IMR-90 (cell line): ENCODE results near the gene ADRA2B. TPM values are rescaled to one million over a fixed set of nuclear protein-coding genes. Genes with fewer than 3 reads are reported as not detected.

Experiments used
- ATAC-seq: fragments of 200-7000 bp; cut with Tn5 transposase; 2 replicates; pipeline ENCODE4 v1.9.1; 2020; ENCODE audit warnings: low read depth, mild to moderate bottlenecking, moderate library complexity
- BruUV-seq: library from RNA; stranded (reverse); fragments of 400-500 nt; replicated peaks from 2 replicates; lab custom pipeline; 2021; lab: Mats Ljungman, UMichigan
- CTCF ChIA-PET: fragments of 300-600 bp; formaldehyde crosslinking; extraction: SDS; loops from one replicate; lab custom pipeline; 2021; ENCODE audit warnings: antibody characterized with exemption; lab: Yijun Ruan, JAX
- POLR2A ChIA-PET: fragments of 300-600 bp; sonication (Branson Sonifier 250); formaldehyde crosslinking; loops from one replicate; lab custom pipeline; 2022; ENCODE audit warnings: antibody characterized with exemption; ENCODE audit not compliant: unreplicated experiment; lab: Charles Lee
- DNase-seq: peaks from one replicate; pipeline ENCODE4 v3.0.0; 2013
- H2AFZ ChIP-seq: replicated peaks from 2 replicates; pipeline ENCODE3; 2013; ENCODE audit warnings: low read length, mild to moderate bottlenecking; ENCODE audit not compliant: poor library complexity
- H2AK5ac ChIP-seq: 2 replicates; pipeline ENCODE4 v1.6.1; 2013; ENCODE audit warnings: low read depth, low read length, inconsistent platforms
- H2AK9ac ChIP-seq: replicated peaks from 2 replicates; pipeline ENCODE3; 2013; ENCODE audit warnings: mild to moderate bottlenecking, low read depth, low read length, moderate library complexity; ENCODE audit not compliant: poor library complexity
- H2BK120ac ChIP-seq: 2 replicates; pipeline ENCODE4 v1.6.1; 2013; ENCODE audit warnings: low read depth, low read length, inconsistent platforms
- H2BK15ac ChIP-seq: 3 replicates; pipeline ENCODE4 v1.6.1; 2013; ENCODE audit warnings: low read depth, low read length, inconsistent platforms
- H2BK20ac ChIP-seq: 2 replicates; pipeline ENCODE4 v1.6.1; 2013; ENCODE audit warnings: low read depth, mild to moderate bottlenecking, inconsistent platforms, low read length, moderate library complexity
- H2BK5ac ChIP-seq: 2 replicates; pipeline ENCODE4 v1.6.1; 2013; ENCODE audit warnings: mild to moderate bottlenecking, low read depth, low read length, inconsistent platforms; ENCODE audit not compliant: poor library complexity, severe bottlenecking
- H3K14ac ChIP-seq: replicated peaks from 2 replicates; pipeline ENCODE4 v1.6.1; 2013; ENCODE audit warnings: low read depth, low read length, inconsistent platforms
- H3K18ac ChIP-seq: 2 replicates; pipeline ENCODE4 v1.6.1; 2013; ENCODE audit warnings: low read depth, low read length, control low read depth
- H3K23ac ChIP-seq: 2 replicates; pipeline ENCODE4 v1.6.1; 2013; ENCODE audit warnings: low read depth, low read length, inconsistent platforms
- H3K27ac ChIP-seq: 2 replicates; pipeline ENCODE4 v1.5.1; 2013; ENCODE audit warnings: mild to moderate bottlenecking, control low read depth, low read length; ENCODE audit not compliant: insufficient read depth
- H3K27me3 ChIP-seq: 2 replicates; pipeline ENCODE4 v1.6.1; 2013; ENCODE audit warnings: low read length; ENCODE audit not compliant: control insufficient read depth, insufficient read depth
- H3K36me3 ChIP-seq: 2 replicates; pipeline ENCODE4 v1.6.1; 2013; ENCODE audit warnings: low read length, mixed read lengths; ENCODE audit not compliant: control insufficient read depth, insufficient read depth
- H3K4ac ChIP-seq: 2 replicates; pipeline ENCODE4 v1.6.1; 2013; ENCODE audit warnings: low read depth, low read length, inconsistent platforms
- H3K4me1 ChIP-seq: 2 replicates; pipeline ENCODE4 v1.6.1; 2013; ENCODE audit warnings: low read length, mixed read lengths; ENCODE audit not compliant: control insufficient read depth, insufficient read depth
- H3K4me2 ChIP-seq: 2 replicates; pipeline ENCODE4 v1.6.1; 2013; ENCODE audit warnings: low read depth, mild to moderate bottlenecking, control low read depth, low read length, moderate library complexity
- H3K4me3 ChIP-seq: 2 replicates; pipeline ENCODE4 v1.5.1; 2013; ENCODE audit warnings: low read depth, mild to moderate bottlenecking, control low read depth, low read length, moderate library complexity; ENCODE audit not compliant: insufficient read depth
- H3K56ac ChIP-seq: 2 replicates; pipeline ENCODE4 v1.6.1; 2013; ENCODE audit warnings: low read length, inconsistent platforms; ENCODE audit not compliant: insufficient read depth; ENCODE audit errors: extremely low read depth
- H3K79me1 ChIP-seq, 2 experiments: 2 replicates each; pipeline ENCODE4 v1.6.1; 2013; ENCODE audit warnings: low read length in 2 of 2, inconsistent platforms in 1 of 2, low read depth in 1 of 2
- H3K9ac ChIP-seq: 2 replicates; pipeline ENCODE4 v1.6.1; 2013; ENCODE audit warnings: low read depth, low read length, control low read depth
- H3K9me1 ChIP-seq: 2 replicates; pipeline ENCODE4 v1.6.1; 2013; ENCODE audit warnings: low read length, inconsistent platforms; ENCODE audit not compliant: insufficient read depth
- H3K9me3 ChIP-seq: 2 replicates; pipeline ENCODE4 v1.6.1; 2013; ENCODE audit warnings: low read length; ENCODE audit not compliant: control insufficient read depth, insufficient read depth
- H4K20me1 ChIP-seq: 2 replicates; pipeline ENCODE4 v1.6.1; 2013; ENCODE audit warnings: low read length, inconsistent platforms; ENCODE audit not compliant: insufficient read depth
- H4K5ac ChIP-seq: 2 replicates; pipeline ENCODE4 v1.6.1; 2013; ENCODE audit warnings: mild to moderate bottlenecking, low read depth, low read length, control low read depth
- H4K8ac ChIP-seq, 2 experiments: 2 replicates each; pipeline ENCODE4 v1.6.1; 2013; ENCODE audit warnings: low read depth in 2 of 2, low read length in 2 of 2, control low read depth in 1 of 2, inconsistent platforms in 1 of 2
- H4K91ac ChIP-seq: 2 replicates; pipeline ENCODE4 v1.6.1; 2013; ENCODE audit warnings: low read depth, low read length, inconsistent platforms; ENCODE audit not compliant: insufficient read depth
- BHLHE40 ChIP-seq: fragments of 150-350 bp; IDR thresholded peaks from 2 replicates; pipeline ENCODE4 v1.6.1; 2016; ENCODE audit warnings: mild to moderate bottlenecking, low read depth, low read length
- CTCF ChIP-seq: conservative IDR thresholded peaks from 2 replicates; pipeline ENCODE4 v1.5.1; 2012; ENCODE audit warnings: mild to moderate bottlenecking, low read depth, low read length, improper control_type of control experiment
- ELK1 ChIP-seq: fragments of 150-350 bp; IDR thresholded peaks from 2 replicates; pipeline ENCODE4 v1.6.1; 2016; ENCODE audit warnings: low read depth, mild to moderate bottlenecking, low read length, moderate library complexity, borderline replicate concordance
- MAFK ChIP-seq: IDR thresholded peaks from 2 replicates; pipeline ENCODE4 v1.6.1; 2012; ENCODE audit warnings: low read depth, low read length, improper control_type of control experiment
- MAZ ChIP-seq: IDR thresholded peaks from 2 replicates; pipeline ENCODE4 v1.6.1; 2012; ENCODE audit warnings: low read depth, mild to moderate bottlenecking, low read length, improper control_type of control experiment, moderate library complexity, borderline replicate concordance
- MXI1 ChIP-seq: IDR thresholded peaks from 2 replicates; pipeline ENCODE4 v1.6.1; 2012; ENCODE audit warnings: low read depth, mild to moderate bottlenecking, low read length, moderate library complexity, borderline replicate concordance
- NFE2L2 ChIP-seq: fragments of 150-350 bp; IDR thresholded peaks from 2 replicates; pipeline ENCODE4 v1.6.1; 2016; ENCODE audit warnings: low read depth, mild to moderate bottlenecking, low read length
- POLR2A ChIP-seq: IDR thresholded peaks from 2 replicates; pipeline ENCODE4 v1.6.1; 2012; ENCODE audit warnings: mild to moderate bottlenecking, low read depth, low read length
- RAD21 ChIP-seq: IDR thresholded peaks from 2 replicates; pipeline ENCODE4 v1.6.1; 2012; ENCODE audit warnings: low read length, improper control_type of control experiment
- RCOR1 ChIP-seq: IDR thresholded peaks from 2 replicates; pipeline ENCODE4 v1.6.1; 2012; ENCODE audit warnings: mild to moderate bottlenecking, low read length, improper control_type of control experiment; ENCODE audit not compliant: insufficient replicate concordance
- RFX5 ChIP-seq: IDR thresholded peaks from 2 replicates; pipeline ENCODE4 v1.8.0; 2012; ENCODE audit warnings: low read depth, mild to moderate bottlenecking, low read length, moderate library complexity
- SMC3 ChIP-seq: fragments of 150-350 bp; IDR thresholded peaks from 2 replicates; pipeline ENCODE4 v1.6.1; 2016; ENCODE audit warnings: low read depth, mild to moderate bottlenecking, antibody characterized with exemption, low read length, moderate library complexity
- USF2 ChIP-seq: fragments of 150-350 bp; IDR thresholded peaks from 2 replicates; pipeline ENCODE4 v1.6.1; 2017; ENCODE audit warnings: mild to moderate bottlenecking, antibody characterized with exemption, low read length, low read depth
- WGBS, 2 experiments: methylation state at CpG; one replicate each; pipeline versions ENCODE4 v1.1.5 to v1.1.7; 2013; ENCODE audit warnings: missing lambda C conversion rate in 2 of 2; ENCODE audit not compliant: insufficient read length in 1 of 2; ENCODE audit errors: extremely low coverage in 2 of 2; 5-methylcytosine and 5-hydroxymethylcytosine counted together
- dilution Hi-C: fragments of 300-500 bp; cut with HindIII; formaldehyde crosslinking; loops from one replicate; pipeline ENCODE4 v1.14.3; 2018; ENCODE audit warnings: low sequenced_read_pairs; ENCODE audit not compliant: unreplicated experiment
- in situ Hi-C: fragments of 300-500 bp; cut with MboI; formaldehyde crosslinking; loops from 3 replicates; pipeline ENCODE4 v1.14.3; 2019; ENCODE audit warnings: low sequenced_read_pairs, inconsistent platforms, mixed read lengths
- intact Hi-C: fragments of 100-400 bp; cut with micrococcal nuclease; formaldehyde crosslinking; loops from 2 replicates; pipeline ENCODE4 v1.10.0; 2022
- polyA plus RNA-seq, 3 experiments: library from polyadenylated mRNA; depleted of rRNA; stranded (reverse); fragments of >200 nt; gene quantifications; 2 replicates each; pipeline ENCODE4 v1.2.3, GENCODE V29; 2012; ENCODE audit warnings: low replicate concordance in 1 of 3
- total RNA-seq: library from RNA; depleted of rRNA; stranded (reverse); fragments of >200 nt; gene quantifications from 2 replicates; pipeline ENCODE4 v1.2.3, GENCODE V29; 2012

Gene ADRA2B
- total and polyA plus RNA-seq, 2 of the 4 experiments (the other 2 are of a cell fraction): not detected

- H2AFZ ChIP-seq: no peak overlapping the region
- peaks cover 1% of the 10 kb centered on the region; the same call in 1 of the 2 replicates for H3K27me3 ChIP-seq
- H4K91ac ChIP-seq: no peak overlapping the region
- H4K5ac ChIP-seq: no peak overlapping the region
- no peak overlapping the region for H2BK15ac ChIP-seq
- H2AK9ac ChIP-seq: no peak overlapping the region
- no peaks in the 10 kb centered on the region for H3K9me1 ChIP-seq
- H3K4me2 ChIP-seq: no peak overlapping the region
- no peak overlapping the region for H3K27ac ChIP-seq
- dilution Hi-C loops (no loop called here), intact Hi-C loops (no loop called here), in situ Hi-C loops (no loop called here)
- H4K20me1 ChIP-seq: no peaks in the 10 kb centered on the region
- ChIA-PET CTCF (no interaction called here), POLR2A (no interaction called here)
- H2AK5ac ChIP-seq: no peak overlapping the region
- H3K14ac ChIP-seq: no peak overlapping the region
- H2BK20ac ChIP-seq: no peak overlapping the region
- H2BK5ac ChIP-seq: no peak overlapping the region
- BruUV-seq: no TSS peak
- no peaks in the 10 kb centered on the region for H3K79me1 ChIP-seq
- no peak overlapping the region for H3K23ac ChIP-seq
- H3K4me1 ChIP-seq: peaks cover 5% of the 10 kb centered on the region; the same call in 1 of the 2 replicates
- WGBS, 2 experiments: 92% methylated on average over 11 of the region's 14 CpGs; no CpG with 5 or more reads in 1 of the 2 experiments
- H3K4ac ChIP-seq: no peak overlapping the region
- DNase-seq: no peak
- no peak for ATAC-seq
- H3K4me3 ChIP-seq: no peak overlapping the region
- TF ChIP-seq RFX5 (no peak), BHLHE40 (no peak), RAD21 (no peak), ELK1 (no peak), SMC3 (no peak), MAFK (no peak), RCOR1 (no peak), CTCF (no peak), NFE2L2 (no peak), POLR2A (no peak), MAZ (no peak), MXI1 (no peak), USF2 (no peak)
- H4K8ac ChIP-seq: no peak overlapping the region
- H2BK120ac ChIP-seq: no peak overlapping the region
- no peak overlapping the region for H3K9ac ChIP-seq
- no peak overlapping the region for H3K18ac ChIP-seq
- H3K9me3 ChIP-seq: no peaks in the 10 kb centered on the region
- no peak overlapping the region for H3K56ac ChIP-seq
- H3K36me3 ChIP-seq: no peaks in the 10 kb centered on the region
Observed at GRCh38 chr2:96150791-96151594, 34.6 kb upstream of the ADRA2B start.
